Measurements from ENCODE around the gene SIVA1.
A peak's percentile ranks its signal among the peaks of the same experiment; 100 is the strongest.
"Not testable (repeated sequence)": the region's sequence is repeated elsewhere in the genome, so short reads cannot be mapped to it uniquely, and the experiment has no call there.

Gene SIVA1

DNA sequence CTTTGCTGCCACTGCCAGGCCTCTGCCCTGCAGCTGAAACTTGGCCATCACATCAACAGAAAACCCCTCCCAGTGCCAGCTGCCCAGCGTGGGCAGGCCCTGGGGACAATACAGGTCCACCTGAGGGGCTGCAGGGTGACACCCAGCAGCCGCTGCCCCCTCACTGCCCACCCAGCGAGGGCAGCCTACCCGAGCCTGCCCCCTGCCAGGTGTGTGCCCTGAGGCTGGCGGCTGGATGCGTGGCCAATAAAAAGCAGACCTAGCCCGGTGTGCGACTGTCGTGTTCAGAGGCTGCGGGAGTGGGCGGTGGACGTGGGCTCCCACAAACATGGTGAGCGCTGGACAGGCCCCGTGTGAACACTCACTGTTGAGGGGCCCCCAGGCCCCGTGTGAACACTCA lies 33.6 kb upstream of the SIVA1 start:
- no peak for DNase-seq

DNA sequence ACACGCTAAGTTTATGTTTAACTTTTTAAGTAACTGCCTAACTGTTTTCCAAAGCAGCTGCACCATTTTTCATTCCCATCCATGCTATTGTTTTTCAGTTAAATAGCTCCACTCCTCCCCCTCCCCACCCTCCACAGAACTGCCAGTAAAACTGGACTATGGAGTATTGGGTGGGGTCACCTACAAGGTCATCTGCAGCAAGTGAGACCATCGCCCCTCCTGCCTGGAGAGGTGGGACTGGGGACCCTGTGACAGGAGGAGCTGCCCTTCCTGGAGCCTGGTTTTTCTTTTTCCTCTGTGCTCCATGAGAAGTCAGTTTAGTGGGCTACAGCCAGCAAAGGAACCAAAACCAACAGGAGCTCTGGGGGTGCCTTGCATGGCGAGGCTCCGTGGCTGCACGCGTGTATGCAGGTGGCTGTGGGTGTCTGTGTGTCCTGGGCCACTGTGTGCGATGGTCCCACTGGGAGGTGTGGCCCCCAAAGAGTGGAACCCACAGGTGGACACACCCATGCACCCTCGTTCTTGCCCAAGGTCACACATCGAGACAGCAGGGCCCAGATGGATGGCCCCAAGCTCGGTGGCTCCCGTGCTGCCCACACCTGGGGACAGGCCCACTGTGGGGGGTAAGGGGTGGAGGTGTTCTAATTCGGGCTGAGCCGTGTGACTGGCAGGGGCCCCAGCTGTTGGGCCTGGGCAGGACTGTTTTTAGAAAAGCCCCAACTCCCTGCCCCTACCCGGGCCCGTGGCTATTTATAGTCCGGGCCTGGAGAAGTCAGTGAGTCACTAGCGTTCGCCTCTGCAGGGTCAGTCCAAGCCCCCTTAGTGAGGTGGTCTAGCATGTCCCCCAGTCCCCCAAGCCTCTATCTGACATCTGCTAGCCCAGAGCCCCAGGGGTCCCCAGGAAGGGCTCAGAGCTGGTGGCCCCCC lies 31.2 kb upstream of the SIVA1 start:
- DNase-seq: no peak

DNA sequence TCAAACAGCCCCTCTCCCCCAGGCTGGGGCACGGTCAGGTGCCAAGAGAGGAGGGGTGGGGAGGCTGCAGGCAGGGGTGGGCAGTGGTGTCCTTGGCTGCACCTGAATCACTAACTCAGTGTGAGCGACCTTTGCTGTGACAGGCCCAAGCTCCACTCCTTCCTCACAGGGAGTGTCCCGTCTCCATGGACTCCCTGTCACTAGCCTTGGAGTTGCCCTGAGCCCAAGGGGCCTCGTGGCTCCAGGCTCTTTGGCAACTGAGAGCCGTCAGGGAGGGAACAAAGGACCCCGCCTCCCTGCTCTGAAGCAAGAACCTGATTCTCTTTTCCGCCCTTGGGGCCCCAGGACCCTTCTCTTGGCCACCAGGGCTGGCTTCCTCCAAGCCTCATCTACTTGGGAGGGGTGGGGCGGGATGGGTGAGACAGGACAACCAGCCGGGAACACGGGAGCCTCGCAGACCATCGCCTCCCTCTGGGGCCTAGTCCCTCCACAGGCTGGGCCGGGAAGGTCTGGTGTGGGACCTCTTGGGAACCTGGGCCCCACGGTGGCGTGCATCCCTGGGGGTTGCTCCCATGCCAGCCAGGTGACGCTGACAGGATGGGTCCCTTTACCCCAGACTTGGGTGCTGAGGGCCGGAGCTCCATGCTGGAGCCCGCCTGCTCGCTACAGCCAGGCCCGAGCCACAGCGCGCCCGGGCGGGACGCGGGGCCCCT lies 29.9 kb upstream of the SIVA1 start:
- no peak for DNase-seq

DNA sequence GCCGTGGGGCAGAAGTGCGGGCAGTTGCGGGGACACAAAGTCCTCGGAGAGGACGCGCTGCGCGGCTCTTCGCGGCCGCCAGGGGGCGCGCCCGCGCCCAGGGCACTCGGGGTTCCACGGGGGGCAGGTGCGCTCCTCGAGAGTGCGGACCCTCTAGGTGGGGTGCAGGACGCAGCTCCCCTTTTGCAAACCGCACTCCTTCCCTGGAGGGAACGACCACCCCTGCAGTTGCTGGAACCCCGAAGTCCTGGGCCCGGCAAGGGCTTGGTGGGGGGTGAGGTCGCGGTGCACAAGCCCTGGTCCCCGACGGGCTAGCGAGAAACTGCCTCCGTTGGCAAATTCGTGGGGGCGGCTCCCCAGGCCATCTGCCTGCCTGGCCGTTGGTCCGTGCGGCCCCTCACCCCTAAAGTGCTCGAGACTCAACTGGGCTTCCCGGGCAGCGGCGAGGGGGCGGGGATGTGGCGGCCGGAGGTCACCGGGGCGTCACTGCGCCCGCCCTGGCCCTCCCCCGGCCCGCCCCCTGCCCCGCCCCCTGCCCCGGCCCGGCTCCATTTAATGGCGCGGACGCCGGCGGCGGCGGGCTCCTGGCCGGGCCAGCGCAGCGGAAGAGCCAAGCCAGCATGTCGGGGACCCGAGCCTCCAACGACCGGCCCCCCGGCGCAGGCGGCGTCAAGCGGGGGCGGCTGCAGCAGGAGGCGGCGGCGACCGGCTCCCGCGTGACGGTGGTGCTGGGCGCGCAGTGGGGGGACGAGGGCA lies 29.1 kb upstream of the SIVA1 start, which contains the start of gene ADSS1:
Gene ADSS1, plus strand, starts transcription at position 579 of the 756 bp plus-strand sequence. Its CDS starts 42 bp downstream, at position 621.
- DNase-seq: peak in 38 of 56 donors; percentile 22 to 81 (median 51)

DNA sequence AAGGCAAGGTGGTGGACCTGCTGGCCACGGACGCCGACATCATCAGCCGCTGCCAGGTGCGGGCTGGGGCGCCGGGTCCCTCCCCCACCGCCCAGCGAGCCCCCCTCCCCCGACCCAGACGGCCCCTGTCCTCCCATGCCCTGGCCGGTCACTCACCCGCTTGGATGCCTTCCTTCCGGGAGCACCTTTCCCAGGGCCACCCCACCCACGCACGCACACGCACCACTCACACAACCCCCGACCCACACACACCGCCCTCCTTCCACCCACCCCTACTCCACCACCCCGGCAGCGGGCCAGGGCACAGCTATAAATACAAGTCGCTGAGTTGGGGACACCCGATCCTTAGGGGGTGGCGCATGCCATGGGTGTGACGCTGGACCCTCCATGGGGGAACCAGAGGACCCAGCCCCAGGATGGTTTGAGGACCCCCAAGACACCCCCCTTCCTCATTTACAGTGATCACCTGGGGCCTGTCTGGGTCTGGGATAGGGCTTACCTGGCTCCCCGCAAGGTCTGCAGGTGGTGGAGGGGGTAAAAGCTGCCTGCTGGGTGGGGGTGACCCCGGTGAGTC lies 28.5 kb upstream of the SIVA1 start:
- peak in 9 of 56 donors; percentile 19 to 81 (median 49) for DNase-seq

DNA sequence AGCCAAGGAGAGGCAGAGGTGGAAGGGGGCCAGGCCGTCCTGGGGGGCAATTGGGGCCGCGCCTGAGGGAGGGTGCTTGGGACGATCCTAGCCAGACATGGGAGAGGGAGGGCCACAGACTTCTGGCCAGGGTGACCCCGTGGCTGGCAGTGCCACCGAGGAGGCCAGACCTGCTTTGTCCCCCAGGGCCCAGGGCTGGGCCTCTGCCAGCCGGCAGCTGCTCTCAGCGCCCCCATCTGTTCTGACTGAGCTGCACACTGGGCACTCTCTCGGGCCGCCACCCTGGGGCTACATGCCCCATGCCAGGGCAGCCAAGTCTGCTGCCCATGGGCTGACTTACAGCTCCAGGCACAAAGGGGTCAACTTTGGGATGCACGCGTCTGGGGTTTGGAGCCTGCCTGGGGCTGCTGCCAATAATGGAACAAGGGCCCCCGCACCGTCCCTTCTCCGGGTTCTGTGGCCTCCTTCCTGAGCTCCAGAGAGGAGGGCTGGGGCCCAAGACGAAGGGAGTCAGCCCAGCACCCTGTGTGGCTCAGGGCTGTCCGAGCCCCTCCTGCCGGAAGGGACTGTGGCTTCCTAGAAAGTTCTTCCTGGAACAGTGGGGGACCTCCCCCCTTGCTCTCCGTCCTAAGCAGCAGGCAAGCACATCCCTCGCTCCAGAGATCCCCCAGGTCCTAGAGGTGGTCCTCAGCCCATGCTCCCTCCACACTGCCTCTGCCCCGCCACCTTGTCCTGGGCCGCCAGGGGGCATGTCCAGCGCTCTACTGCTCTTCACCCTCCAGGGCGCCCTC lies 27.8 kb upstream of the SIVA1 start:
- peak in 29 of 56 donors; percentile 17 to 81 (median 39) for DNase-seq

DNA sequence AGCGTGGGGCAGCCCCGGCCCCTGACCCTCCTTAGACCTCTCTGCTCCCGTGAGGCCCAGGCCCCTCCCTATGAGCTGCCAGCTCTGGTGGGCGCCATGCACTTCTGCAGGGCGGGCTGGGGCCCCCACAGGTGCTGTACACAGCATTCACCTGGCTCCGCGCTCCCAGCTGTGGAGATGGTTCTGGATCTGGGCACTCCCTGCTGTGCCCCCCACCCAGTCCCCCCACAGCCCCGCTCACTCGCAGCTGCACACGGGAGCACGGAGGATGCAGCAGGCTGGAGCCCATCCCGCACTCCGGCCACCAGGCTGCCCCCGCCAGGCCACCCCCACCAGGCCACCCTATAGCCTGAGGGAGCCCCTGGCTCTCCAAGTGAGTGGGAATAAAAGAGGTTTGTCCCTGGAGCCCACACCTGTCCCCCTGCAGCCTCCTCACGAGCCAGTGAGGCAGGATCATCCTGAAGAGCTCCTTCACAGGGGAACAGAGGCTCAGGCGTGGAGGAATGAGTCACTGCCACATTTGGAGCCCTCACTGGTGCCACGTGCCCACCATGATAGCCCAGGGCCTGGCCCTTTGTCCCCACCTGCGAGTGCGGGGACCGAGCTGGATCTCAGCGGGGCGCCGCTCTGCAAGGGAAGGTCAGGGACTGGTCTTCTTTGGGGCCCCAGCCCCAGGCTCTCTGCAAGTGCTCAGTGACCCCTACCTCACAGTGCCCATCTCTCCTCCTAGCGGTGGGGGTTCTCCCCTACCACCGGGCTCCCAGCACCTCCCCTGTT lies 27.0 kb upstream of the SIVA1 start:
- no peak for DNase-seq

DNA sequence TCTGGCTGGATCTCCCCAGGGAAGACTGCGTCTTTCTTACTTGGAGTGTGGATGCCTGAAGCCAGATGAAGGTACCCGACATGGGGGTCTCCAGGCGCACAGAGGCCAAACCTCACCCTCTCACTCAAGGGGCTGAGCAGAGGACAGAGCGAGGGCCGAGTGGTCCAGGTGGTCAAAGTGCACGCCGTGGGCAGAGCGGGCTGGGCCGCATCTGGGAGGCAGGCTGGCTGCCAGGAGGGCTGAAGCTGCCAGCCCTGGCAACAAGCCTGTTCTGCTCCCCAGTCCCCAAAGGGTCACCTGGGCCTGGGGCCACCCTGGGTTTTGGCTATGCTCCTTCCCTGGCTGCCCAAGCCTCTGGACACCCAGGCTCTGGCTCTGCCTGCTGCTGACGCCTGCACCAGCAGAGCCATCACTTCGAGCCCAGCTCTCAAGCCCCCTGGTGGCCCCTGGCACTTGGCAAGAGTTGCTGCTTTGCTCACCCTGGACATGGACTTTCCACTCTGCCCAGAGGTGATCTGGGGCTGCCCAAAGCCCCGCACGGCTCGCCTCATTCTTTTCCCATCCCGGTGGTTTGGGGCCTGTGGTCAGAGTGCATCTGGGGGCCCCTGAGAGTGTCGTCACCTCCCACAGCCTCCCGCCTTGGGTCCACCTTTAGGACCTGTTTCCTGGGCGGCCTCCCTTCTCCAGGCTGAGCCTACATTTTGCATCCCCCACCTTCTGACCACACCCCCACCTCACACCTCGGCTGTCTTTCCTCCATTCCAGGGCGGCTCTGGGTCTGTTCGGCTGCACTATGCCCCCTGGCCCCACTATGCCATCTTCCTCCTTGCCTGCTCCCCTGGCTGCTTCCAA lies 26.1 kb upstream of the SIVA1 start:
- DNase-seq: peak in 6 of 56 donors; percentile 11 to 41 (median 26)

DNA sequence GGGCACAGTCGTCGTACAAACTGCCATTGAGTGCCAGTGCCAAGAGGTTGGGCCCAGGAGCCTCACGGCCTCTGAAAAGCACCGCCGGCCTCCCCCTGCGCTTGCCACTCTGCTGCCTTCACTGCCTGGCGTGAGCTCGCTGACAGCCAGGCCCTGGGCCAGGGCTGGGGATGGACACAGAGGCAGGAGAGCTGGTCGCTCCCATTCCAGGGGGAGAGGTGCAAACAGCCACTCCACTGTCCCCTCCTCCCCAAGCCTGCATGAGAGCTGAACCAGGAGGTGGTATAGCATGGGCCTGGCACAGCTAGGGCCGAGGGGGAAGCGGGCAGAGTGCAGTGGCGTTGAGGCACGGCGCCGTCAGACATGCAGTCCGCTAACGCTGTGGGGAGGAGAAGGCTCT lies 24.3 kb upstream of the SIVA1 start:
- DNase-seq: no peak

DNA sequence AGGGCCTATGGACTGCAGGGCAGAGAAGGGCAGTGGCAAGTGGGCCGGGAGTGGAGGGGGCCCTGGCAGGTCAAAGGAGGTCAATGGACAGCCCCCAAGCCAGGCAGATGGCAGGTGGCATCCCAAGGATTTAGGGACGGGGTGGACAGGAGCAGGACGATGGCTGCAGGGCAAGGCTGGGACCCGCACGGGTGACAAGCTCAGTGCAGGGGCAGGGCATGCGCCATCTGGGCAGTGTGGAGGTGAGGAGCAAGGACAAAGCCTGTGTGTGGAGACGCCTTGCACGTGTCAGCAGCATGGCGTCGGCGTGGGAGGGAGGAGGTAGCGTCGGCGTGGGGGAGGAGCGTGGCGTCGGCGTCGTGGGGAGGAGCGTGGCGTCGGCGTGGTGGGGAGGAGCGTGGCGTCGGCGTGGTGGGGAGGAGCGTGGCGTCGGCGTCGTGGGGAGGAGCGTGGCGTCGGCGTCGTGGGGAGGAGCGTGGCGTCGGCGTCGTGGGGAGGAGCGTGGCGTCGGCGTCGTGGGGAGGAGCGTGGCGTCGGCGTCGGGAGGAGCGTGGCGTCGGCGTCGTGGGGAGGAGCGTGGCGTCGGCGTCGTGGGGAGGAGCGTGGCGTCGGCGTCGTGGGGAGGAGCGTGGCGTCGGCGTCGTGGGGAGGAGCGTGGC lies 23.6 kb upstream of the SIVA1 start:
- not testable (repeated sequence) for DNase-seq

DNA sequence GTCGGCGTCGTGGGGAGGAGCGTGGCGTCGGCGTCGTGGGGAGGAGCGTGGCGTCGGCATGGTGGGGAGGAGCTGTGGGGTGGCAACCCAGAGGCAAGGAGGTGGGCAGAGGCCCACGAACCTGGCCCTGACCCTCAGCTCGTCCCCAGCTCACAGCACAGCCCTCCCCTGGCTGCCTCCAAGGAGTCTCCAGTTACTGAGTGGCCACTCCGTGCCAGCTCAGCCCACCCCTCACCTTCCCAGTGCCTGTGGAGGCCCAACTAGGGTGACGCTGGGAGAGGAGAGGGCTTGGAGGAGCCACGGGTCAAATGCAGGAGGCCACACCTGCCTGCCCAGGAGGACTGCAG lies 23.1 kb upstream of the SIVA1 start:
- no peak for DNase-seq

DNA sequence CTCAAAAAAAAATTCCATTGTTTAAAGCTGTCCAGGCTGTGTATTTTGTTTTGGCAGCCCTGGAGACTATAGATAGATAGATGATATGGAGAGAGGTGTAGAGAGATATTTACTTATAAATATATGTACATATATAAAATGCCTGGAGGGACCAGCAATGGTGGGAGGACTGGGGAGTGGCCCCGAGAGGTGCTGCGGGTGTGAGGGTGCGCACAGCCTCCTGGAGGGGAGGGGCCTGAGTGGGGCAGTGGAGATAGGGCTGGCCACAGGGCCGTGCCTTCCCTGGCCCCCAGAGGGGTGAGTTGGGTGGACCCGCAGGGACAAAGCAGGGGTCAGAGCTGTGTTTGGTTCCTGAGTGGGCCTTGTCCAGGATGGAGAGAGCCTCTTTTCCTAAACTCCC lies 22.5 kb upstream of the SIVA1 start:
- no peak for DNase-seq

DNA sequence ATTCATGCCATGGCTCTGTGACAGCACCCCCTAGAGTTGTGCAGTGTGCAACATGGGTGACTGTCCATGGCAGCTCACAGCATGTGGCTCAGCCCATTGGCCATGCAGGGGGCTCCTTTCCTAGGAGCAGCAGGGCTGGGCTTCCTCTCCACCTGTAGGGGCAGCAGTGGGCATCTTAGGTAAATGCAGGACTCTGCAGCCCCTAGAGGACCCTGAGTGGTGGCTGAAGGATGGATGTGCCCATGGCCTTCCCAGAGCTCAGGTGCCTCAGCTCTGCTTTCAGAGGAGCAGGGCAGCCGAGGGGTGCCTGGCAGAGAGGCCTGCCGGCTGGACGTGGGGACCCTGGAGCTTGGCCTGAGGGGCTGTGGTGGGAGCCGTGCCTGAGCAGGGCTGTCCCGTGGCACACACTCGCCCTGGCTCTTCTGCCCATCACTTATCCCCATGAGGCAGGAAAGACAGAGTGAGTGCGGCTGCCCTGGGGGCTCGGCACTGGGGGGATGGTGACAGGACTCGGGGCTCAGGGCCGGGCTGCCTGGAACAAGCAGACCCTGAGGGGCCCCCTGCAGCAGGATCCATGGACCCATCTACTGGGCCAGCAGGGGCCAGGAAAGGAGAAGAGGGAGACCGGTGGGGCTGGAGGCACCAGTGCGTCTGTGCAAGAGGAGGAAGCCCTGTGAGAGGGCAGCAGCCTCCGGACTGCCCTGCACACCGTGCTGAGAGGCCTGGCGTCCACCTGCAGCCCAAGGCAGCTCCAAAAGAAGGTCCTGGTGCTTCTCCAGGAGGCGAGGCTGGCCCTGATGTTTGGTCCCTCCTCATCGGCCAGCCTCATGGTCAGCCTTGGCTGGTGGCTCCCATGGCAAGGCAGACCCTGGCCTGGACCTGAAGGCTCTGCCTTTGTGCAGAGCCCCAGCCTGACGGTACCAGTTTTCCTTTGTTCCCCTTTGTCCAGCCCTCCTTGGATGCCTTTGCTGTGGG lies 21.3 kb upstream of the SIVA1 start:
- DNase-seq: no peak

DNA sequence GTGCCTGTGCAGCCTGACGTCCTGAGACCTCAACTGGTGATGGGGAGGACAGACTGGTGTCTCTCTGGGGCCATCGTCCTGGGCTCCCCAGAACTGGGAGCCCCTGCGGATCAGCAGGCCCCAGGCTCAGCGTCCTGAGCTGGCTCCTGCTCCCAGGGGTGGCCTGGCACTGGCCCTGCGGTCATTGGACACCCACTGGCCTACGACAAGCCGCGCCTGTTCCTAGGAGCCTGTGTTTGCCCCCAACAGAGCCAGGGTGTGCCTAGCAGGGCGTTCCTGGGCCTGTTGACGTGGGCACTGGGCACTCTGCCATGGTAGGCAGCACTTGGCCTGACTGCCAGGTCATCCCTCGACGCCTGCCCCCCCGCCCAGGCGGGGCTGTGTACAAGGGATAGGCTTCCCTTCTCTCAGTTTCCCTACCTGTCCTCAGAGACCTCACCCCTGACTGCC lies 20.6 kb upstream of the SIVA1 start:
- peak in 9 of 56 donors; percentile 18 to 57 (median 32) for DNase-seq

DNA sequence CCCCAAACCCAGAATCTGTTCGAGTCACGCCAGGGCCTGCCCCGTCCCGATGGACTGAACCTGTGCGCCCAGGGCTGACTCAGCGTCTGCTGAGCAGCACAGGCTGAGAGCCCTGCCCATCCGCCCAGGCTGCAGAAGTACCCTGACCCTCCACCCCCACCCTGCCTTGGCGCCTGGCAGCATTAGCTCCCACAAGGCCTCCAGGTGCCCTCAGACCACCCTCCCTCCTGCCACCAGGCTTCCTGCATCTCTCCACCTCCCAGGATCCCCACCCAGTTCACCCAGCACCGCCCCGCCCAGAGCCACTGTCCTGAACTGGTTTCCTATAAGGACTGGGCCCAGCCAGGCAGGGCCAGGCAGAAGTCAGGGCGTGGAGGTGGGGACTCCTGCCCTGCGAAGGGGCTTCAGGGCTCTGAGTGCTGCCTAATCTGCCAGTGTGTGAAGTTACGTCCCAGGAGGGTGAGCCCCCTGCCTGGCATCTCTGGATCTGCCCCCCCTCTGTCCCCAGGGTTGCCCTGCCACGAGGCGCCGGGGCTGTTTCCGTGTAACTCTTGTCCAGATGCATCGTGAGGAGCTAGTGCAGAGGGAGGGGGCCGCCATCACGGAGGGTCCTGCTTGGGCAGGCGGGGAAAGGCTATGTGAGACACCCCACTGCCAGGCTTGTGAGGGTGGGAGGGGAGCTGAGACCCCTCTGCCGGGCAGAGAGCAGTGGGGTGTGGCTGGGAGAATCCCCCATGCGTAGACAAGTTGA lies 19.8 kb upstream of the SIVA1 start:
- no peak for DNase-seq

DNA sequence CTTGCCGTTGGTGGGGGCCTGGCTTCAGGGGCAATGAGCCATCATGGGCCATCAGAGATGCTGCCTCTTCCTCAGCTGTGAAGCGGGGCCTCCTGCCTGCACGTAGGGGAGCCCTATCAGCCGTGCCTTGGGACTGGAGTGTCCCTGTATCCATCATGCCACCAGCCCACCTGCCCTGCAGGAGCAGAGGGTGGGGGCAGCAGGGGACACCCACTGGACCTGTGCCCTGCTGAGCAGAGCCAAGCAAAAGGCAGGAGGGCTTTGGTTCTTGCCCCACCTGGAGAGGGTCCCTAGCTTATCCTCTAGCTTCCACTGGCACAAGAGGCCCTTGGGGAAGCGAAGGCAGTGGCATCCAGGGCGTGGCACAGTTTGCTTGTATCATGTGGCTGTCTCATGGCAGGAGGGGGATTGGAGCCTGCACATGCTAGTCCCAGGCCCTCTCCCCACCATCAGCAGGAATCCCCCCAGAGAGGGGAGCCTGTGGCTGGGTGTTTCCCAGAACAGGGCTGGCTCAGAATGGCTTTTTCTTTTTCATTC lies 18.8 kb upstream of the SIVA1 start:
- DNase-seq: no peak
